Skeletal muscle tissue (tissue), 4 donors: ENCODE data around the gene CDC34. TPM values are rescaled to one million over a fixed set of nuclear protein-coding genes. Genes with fewer than 3 reads are reported as not detected.

Source experiments
- H3K27ac ChIP-seq: one replicate; pipeline ENCODE4 v1.7.0; 2013; ENCODE audit warnings: mild to moderate bottlenecking, low read depth, low read length, inconsistent platforms
- H3K27me3 ChIP-seq, 3 donors: one replicate each; pipeline ENCODE4 v1.7.0; 2013; ENCODE audit warnings: low read length in 3 of 3; ENCODE audit not compliant: control insufficient read depth in 3 of 3, insufficient read depth in 3 of 3
- H3K36me3 ChIP-seq, 3 donors: one replicate each; pipeline ENCODE4 v1.7.0; 2013; ENCODE audit warnings: low read length in 3 of 3; ENCODE audit not compliant: control insufficient read depth in 3 of 3, insufficient read depth in 3 of 3
- H3K4me1 ChIP-seq, 3 donors: one replicate each; pipeline ENCODE4 v1.7.0; 2013; ENCODE audit warnings: low read length in 3 of 3, mild to moderate bottlenecking in 3 of 3; ENCODE audit not compliant: control insufficient read depth in 3 of 3, insufficient read depth in 3 of 3
- H3K4me3 ChIP-seq, 3 donors: one replicate each; pipeline ENCODE4 v1.7.0; 2013; ENCODE audit warnings: low read length in 3 of 3
- H3K9ac ChIP-seq, 3 donors: one replicate each; pipeline ENCODE4 v1.7.0; 2013; ENCODE audit warnings: low read length in 3 of 3, mild to moderate bottlenecking in 3 of 3, moderate library complexity in 2 of 3, low read depth in 1 of 3
- H3K9me3 ChIP-seq, 3 donors: one replicate each; pipeline ENCODE4 v1.7.0; 2013; ENCODE audit warnings: low read length in 3 of 3; ENCODE audit not compliant: control insufficient read depth in 3 of 3
- total RNA-seq: library from RNA; depleted of rRNA; stranded (reverse); fragments of >200 nt; gene quantifications from one replicate; pipeline ENCODE4 v1.2.3, GENCODE V29; 2014
- donor health status: Osteomylitis.

The CDC34 gene
- total RNA-seq, 1 donor from 2014 or later, result 73.1 TPM

GRCh38 chr19:497869-498510, 33.6 kb upstream of the CDC34 start:
- H3K27ac ChIP-seq, result no peak overlapping the region
- H3K9ac ChIP-seq, result no peak overlapping the region
- no peaks in the 10 kb centered on the region for H3K9me3 ChIP-seq
- peaks cover 22 to 43% (median 23%) of the 10 kb centered on the region in 3 donors for H3K27me3 ChIP-seq
- H3K4me3 ChIP-seq, result no peak overlapping the region
- H3K4me1 ChIP-seq, result peaks cover 3 to 9% (median 3%) of the 10 kb centered on the region in 3 donors
- H3K36me3 ChIP-seq, result no peaks in the 10 kb centered on the region

DNA sequence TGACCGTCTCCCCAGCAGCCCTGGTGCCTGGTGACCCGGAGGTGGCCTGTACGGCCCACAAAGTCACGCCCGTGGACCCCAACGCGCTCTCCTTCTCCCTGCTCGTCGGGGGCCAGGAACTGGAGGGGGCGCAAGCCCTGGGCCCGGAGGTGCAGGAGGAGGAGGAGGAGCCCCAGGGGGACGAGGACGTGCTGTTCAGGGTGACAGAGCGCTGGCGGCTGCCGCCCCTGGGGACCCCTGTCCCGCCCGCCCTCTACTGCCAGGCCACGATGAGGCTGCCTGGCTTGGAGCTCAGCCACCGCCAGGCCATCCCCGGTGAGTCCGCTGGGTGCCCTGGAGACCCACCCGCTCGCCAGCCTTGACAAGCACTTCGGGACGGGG, 33.1 kb upstream of the CDC34 start:
- Histone ChIP-seq H3K9me3 (no peaks in the 10 kb centered on the region), H3K36me3 (no peaks in the 10 kb centered on the region), H3K4me1 (peaks cover 3 to 9% (median 3%) of the 10 kb centered on the region in 3 donors), H3K27ac (no peak overlapping the region), H3K4me3 (no peak overlapping the region), H3K9ac (no peak overlapping the region), H3K27me3 (peaks cover 22 to 43% (median 23%) of the 10 kb centered on the region in 3 donors)

DNA sequence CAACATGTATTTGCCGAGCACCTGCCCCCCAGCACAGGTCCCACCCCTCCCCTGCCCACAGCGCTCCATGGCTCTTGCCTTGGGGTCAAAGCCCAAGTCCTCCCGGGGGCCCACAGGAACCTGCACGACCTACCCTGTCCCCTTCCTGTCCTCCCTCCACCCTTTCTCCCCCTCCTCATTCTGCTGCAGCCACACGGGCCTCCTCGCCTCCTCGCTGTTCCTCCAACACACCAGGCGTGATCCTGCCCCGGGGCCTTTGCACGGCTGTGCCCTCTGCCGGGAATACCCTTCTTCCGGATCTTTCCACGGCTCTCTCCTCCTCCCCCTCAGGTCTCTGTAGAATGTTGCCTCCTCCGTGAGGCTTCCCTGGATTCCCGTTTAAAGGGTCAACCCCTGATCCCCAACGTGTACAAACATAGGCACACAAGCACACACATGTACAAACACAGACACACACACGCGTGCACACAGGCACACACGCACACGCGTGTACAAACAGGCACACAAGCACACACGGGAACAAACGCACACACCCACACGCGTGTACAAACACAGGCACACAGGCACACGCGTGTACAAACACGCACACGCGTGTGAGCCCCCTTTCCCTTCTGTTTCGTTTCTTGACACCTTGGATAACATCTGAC, 32.5 kb upstream of the CDC34 start:
- H3K27me3 ChIP-seq, result peaks cover 22 to 40% (median 23%) of the 10 kb centered on the region in 3 donors

GRCh38 chr19:501646-502045, 29.9 kb upstream of the CDC34 start:
- peaks cover 3 to 8% (median 5%) of the 10 kb centered on the region in 3 donors for H3K4me1 ChIP-seq
- H3K27ac ChIP-seq, result no peak overlapping the region
- no peak overlapping the region for H3K9ac ChIP-seq
- no peak overlapping the region for H3K4me3 ChIP-seq
- no peaks in the 10 kb centered on the region for H3K9me3 ChIP-seq
- peaks cover 17 to 22% (median 18%) of the 10 kb centered on the region in 3 donors for H3K27me3 ChIP-seq
- H3K36me3 ChIP-seq, result no peaks in the 10 kb centered on the region

More for the DNA sequence above, 32.5 kb upstream of the CDC34 start:
- no peaks in the 10 kb centered on the region for H3K9me3 ChIP-seq
- H3K4me1 ChIP-seq, result peaks cover 3% of the 10 kb centered on the region in 3 donors
- no peaks in the 10 kb centered on the region for H3K36me3 ChIP-seq
- H3K27ac ChIP-seq, result no peak overlapping the region
- H3K4me3 ChIP-seq, result no peak overlapping the region
- no peak overlapping the region for H3K9ac ChIP-seq

DNA sequence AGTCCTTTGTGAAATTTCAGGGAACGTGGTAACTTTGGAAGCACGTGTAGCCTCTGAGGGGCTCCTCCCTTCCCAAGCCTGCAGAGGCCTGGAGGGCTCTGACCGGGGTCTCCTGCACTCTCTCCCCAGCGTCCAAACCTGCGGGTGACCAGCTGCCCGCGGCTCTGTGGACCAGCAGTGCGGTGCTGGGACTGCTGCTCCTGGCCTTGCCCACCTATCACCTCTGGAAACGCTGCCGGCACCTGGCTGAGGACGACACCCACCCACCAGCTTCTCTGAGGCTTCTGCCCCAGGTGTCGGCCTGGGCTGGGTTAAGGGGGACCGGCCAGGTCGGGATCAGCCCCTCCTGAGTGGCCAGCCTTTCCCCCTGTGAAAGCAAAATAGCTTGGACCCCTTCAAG, 26.9 kb upstream of the CDC34 start:
- Histone ChIP-seq H3K36me3 (peaks cover 2 to 7% (median 4%) of the 10 kb centered on the region in 3 donors), H3K27me3 (peaks cover 0 to 4% (median under 1%) of the 10 kb centered on the region in 3 donors), H3K9ac (no peak overlapping the region), H3K9me3 (no peaks in the 10 kb centered on the region), H3K27ac (no peak overlapping the region), H3K4me1 (peaks cover 14 to 19% (median 16%) of the 10 kb centered on the region in 3 donors), H3K4me3 (no peak overlapping the region)

DNA sequence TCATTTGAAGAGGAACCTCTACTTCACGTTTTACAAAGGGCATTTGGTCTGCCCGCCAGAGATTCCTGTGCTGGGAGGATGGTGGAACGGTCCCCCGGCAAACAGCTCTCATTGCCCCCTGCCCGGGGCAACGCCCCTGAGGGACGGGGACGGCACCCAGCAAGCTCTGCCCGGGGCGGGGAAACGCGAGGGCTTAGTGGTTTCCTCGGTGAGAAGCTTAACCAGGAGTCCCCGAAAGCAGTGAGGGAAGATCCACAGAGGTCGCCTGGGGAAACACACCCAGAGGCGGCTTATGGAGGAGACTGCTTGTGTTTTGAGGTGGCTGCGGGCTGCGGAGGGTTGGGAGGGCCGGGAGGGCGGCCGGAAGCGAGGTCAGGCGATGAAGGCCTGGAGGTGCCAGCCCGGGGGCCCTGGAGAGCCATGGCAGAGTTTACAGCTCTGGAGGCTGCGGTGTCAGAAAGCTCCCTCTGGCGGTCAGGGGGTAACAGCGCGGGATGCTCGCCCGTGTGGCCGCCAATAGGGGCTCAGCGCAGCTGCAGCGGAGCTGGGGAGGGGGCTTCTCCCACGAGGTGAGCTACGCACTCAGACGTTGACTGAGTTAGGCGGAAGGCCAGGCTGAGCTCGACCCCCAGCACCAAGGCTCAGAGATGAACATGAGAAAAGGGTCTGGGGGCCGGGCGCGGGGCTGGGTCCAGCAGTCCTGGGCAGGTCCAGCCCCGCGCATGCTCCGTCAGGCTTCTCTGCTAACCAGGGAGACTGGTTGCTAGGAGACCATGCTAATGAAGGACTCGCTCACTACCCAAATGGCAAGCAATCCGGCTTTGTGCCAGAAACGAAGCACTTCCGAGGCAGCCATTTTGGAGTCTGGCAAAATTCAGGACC, 24.9 kb upstream of the CDC34 start:
- H3K4me1 ChIP-seq, result peaks cover 18 to 32% (median 26%) of the 10 kb centered on the region in 3 donors
- no peaks in the 10 kb centered on the region for H3K27me3 ChIP-seq
- peak overlapping the region; percentile 88 to 91 (median 89) for H3K9ac ChIP-seq
- peak overlapping the region; percentile 97 for H3K27ac ChIP-seq
- H3K4me3 ChIP-seq, result peak overlapping the region; percentile 87 to 96 (median 92)
- no peaks in the 10 kb centered on the region for H3K9me3 ChIP-seq
- H3K36me3 ChIP-seq, result peaks cover 4 to 9% (median 6%) of the 10 kb centered on the region in 3 donors

GRCh38 chr19:507286-508203, 24.0 kb upstream of the CDC34 start, which contains the start of gene TPGS1:
Gene TPGS1 (plus strand): TSS chr19:507497. CDS start chr19:507507, 10 bp downstream.
- H3K9ac ChIP-seq, result peak within 1 kb of the TSS; percentile 88 to 91 (median 89)

DNA sequence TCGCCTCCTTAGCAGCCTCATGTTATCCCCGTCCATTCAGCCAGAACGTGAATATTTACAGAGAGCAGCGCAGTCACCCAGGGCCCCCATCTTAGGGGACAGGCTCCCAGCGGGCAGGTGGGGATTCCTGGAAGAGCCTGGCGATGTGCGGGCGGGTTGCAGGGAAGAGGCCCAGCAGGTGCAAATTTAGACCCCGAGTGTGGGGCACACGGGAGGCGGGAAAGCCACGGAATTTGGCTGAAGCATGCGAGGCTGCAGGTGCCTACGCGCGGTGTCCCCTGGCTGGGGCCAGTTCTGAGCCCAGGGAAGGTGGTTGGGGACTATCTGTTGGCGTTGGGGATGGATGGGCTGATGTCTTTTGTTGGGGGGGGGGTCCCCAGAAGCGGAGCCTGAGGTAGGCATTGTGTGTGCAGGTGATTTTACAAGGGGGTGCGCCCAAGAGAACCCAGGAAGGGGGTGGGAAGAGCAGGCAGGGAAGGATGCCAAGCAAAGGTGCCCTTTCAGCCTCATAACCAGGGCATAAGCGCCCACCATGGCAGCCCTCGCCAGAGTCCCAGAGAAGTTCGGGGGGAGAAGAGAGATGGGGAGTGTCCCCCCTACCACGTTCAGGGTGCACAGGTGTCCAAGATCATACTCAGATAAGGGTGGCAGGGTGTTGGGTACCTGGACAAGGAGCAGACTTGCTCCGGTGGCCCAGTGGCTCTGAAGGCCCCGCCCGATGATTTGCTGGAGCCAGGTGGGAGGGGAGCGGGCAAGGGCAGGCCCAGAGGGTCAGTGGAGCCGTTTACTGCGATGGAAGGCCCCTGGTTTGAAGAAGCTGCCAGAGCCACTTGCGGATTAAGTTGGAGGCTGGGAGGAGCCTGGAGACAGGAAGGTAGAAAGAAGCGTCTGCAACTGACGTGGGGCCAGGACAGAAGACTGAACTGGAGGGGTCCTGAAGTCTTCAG, 23.1 kb upstream of the CDC34 start:
- Histone ChIP-seq H3K9ac (peak overlapping the region; percentile 66 to 91 (median 88)), H3K4me1 (peaks cover 18 to 32% (median 26%) of the 10 kb centered on the region in 3 donors)

More at GRCh38 chr19:507286-508203, 24.0 kb upstream of the CDC34 start, which contains the start of gene TPGS1:
- Histone ChIP-seq H3K36me3 (peaks cover 4 to 9% (median 6%) of the 10 kb centered on the region in 3 donors), H3K4me1 (peaks cover 18 to 32% (median 26%) of the 10 kb centered on the region in 3 donors), H3K9me3 (no peaks in the 10 kb centered on the region), H3K4me3 (peak within 1 kb of the TSS; percentile 87 to 96 (median 92)), H3K27ac (peak within 1 kb of the TSS; percentile 97), H3K27me3 (no peaks in the 10 kb centered on the region)

More for the DNA sequence above, 23.1 kb upstream of the CDC34 start:
- peaks cover 4 to 9% (median 6%) of the 10 kb centered on the region in 3 donors for H3K36me3 ChIP-seq
- no peaks in the 10 kb centered on the region for H3K27me3 ChIP-seq
- no peaks in the 10 kb centered on the region for H3K9me3 ChIP-seq
- peak overlapping the region; percentile 87 to 96 (median 92) for H3K4me3 ChIP-seq
- H3K27ac ChIP-seq, result no peak overlapping the region
